Activated CD4-positive, CD25-positive, alpha-beta regulatory T cell treated with anti-CD3 and anti-CD28 coated beads, Interleukin-2, amount 50 U/mL, for 16 hours (primary cell): ENCODE data around the gene NDUFA7.
"Not testable (repeated sequence)": the region's sequence is repeated elsewhere in the genome, so short reads cannot be mapped to it uniquely, and the experiment has no call there.

Source experiments
- DNase-seq: peaks from one replicate; pipeline ENCODE4 v3.0.0-alpha.2; 2020; ENCODE audit warnings: low read depth, low spot score

NDUFA7 gene

GRCh38 chr19:8321067-8321985, at the start of gene NDUFA7, which contains the start of gene RPS28:
Gene NDUFA7 (minus strand): TSS chr19:8321375. CDS start chr19:8321358, 17 bp downstream.
Gene RPS28 (plus strand): TSS chr19:8321496. CDS start chr19:8321531, 35 bp downstream.
- DNase-seq: peak; percentile 96

- no peak for DNase-seq
Observed at GRCh38 chr19:8370176-8371010, 49.2 kb upstream of the NDUFA7 start.

- DNase-seq: no peak
Observed at GRCh38 chr19:8367327-8368001, 46.3 kb upstream of the NDUFA7 start.

- no peak for DNase-seq
Observed at GRCh38 chr19:8366961-8367326, 45.8 kb upstream of the NDUFA7 start.

GRCh38 chr19:8366121-8366581, 45.0 kb upstream of the NDUFA7 start:
- DNase-seq: no peak

- peak; percentile 2 for DNase-seq
Observed at GRCh38 chr19:8363803-8364771, 42.9 kb upstream of the NDUFA7 start, which contains the start of gene ANGPTL4. Gene ANGPTL4 (plus strand): TSS chr19:8364155. CDS start chr19:8364322, 167 bp downstream.

- DNase-seq: no peak
Observed at GRCh38 chr19:8361921-8362793, 41.0 kb upstream of the NDUFA7 start.

GRCh38 chr19:8360196-8360595, 39.0 kb upstream of the NDUFA7 start:
- DNase-seq: no peak

GRCh38 chr19:8358948-8359347, 37.8 kb upstream of the NDUFA7 start:
- DNase-seq: no peak

- no peak for DNase-seq
Observed at GRCh38 chr19:8357007-8357521, 35.9 kb upstream of the NDUFA7 start.

- DNase-seq: no peak
Observed at GRCh38 chr19:8355631-8356402, 34.6 kb upstream of the NDUFA7 start.

- not testable (repeated sequence) for DNase-seq
Observed at GRCh38 chr19:8352845-8353244, 31.7 kb upstream of the NDUFA7 start.

- no peak for DNase-seq
Observed at GRCh38 chr19:8352134-8352827, 31.1 kb upstream of the NDUFA7 start.

GRCh38 chr19:8349629-8350372, 28.6 kb upstream of the NDUFA7 start:
- DNase-seq: not testable (repeated sequence)

- DNase-seq: no peak
Observed at GRCh38 chr19:8343483-8343844, 22.3 kb upstream of the NDUFA7 start.

- DNase-seq: peak; percentile 78
Observed at GRCh38 chr19:8342684-8343482, 21.7 kb upstream of the NDUFA7 start, which contains the start of gene KANK3. Gene KANK3 (minus strand): TSS chr19:8343262. CDS start chr19:8337828, 5,434 bp downstream.
